CD14-positive monocyte (primary cell): ENCODE data around the gene KCNAB1. TPM values are rescaled to one million over a fixed set of nuclear protein-coding genes. Genes with fewer than 3 reads are reported as not detected.

Experiments used
- DNase-seq, 3 donors: peaks; one replicate each; pipeline ENCODE4 v3.0.0-alpha.2; 2011 to 2022
- H2AFZ ChIP-seq: 2 replicates; pipeline ENCODE4 v1.6.0; 2012; ENCODE audit warnings: mild to moderate bottlenecking, low read depth, low read length, inconsistent platforms; ENCODE audit not compliant: insufficient read depth, poor library complexity, severe bottlenecking
- H3K27ac ChIP-seq, 2 donors: 1 replicate in 1 of 2; 2 replicates in 1 of 2; pipeline ENCODE4 v1.5.1; 2012 to 2013; ENCODE audit warnings: low read length in 2 of 2, control low read depth in 1 of 2, inconsistent platforms in 1 of 2, low read depth in 1 of 2, mild to moderate bottlenecking in 1 of 2
- H3K27me3 ChIP-seq, 2 donors: one replicate each; pipeline versions ENCODE4 v1.6.0 to v1.6.1; 2011 to 2013; ENCODE audit warnings: low read length in 2 of 2; ENCODE audit not compliant: control insufficient read depth in 2 of 2, insufficient read depth in 2 of 2
- H3K36me3 ChIP-seq, 2 donors: replicated peaks in 1 of 2; 1 replicate in 1 of 2; 2 replicates in 1 of 2; pipeline versions ENCODE4 v1.5.1 to v1.6.1; 2012 to 2013; ENCODE audit warnings: low read length in 2 of 2, control low read depth in 1 of 2, inconsistent platforms in 1 of 2, mild to moderate bottlenecking in 1 of 2; ENCODE audit not compliant: insufficient read depth in 2 of 2, control insufficient read depth in 1 of 2
- H3K4me1 ChIP-seq, 2 donors: 1 replicate in 1 of 2; 2 replicates in 1 of 2; pipeline versions ENCODE4 v1.5.1 to v1.6.1; 2012 to 2013; ENCODE audit warnings: low read length in 2 of 2, control low read depth in 1 of 2, inconsistent platforms in 1 of 2, mild to moderate bottlenecking in 1 of 2, moderate library complexity in 1 of 2; ENCODE audit not compliant: insufficient read depth in 2 of 2, control insufficient read depth in 1 of 2
- H3K4me2 ChIP-seq: replicated peaks from 2 replicates; pipeline ENCODE3; 2012; ENCODE audit warnings: low read length, moderate library complexity, mild to moderate bottlenecking; ENCODE audit not compliant: poor library complexity, severe bottlenecking; ENCODE audit errors: extremely low read depth
- H3K4me3 ChIP-seq, 3 experiments: fragments of 200-600 bp in 1 of 3; sonication (generic) in 1 of 3; replicated peaks in 1 of 3; 1 replicate in 2 of 3; 2 replicates in 1 of 3; pipeline ENCODE4 v1.5.1; 2011 to 2013; ENCODE audit warnings: low read length in 3 of 3, mild to moderate bottlenecking in 3 of 3, control low read depth in 2 of 3, low read depth in 2 of 3, inconsistent platforms in 1 of 3, moderate library complexity in 1 of 3
- H3K79me2 ChIP-seq: 2 replicates; pipeline ENCODE4 v1.6.0; 2012; ENCODE audit warnings: mild to moderate bottlenecking, control low read depth, inconsistent platforms, low read length, moderate library complexity; ENCODE audit not compliant: insufficient read depth
- H3K9ac ChIP-seq: 2 replicates; pipeline ENCODE4 v1.6.0; 2017; ENCODE audit warnings: low read length, mild to moderate bottlenecking; ENCODE audit not compliant: insufficient read depth, poor library complexity, severe bottlenecking
- H3K9me3 ChIP-seq, 2 donors: replicated peaks in 1 of 2; 1 replicate in 1 of 2; 2 replicates in 1 of 2; pipeline versions ENCODE4 v1.5.1 to v1.6.1; 2012 to 2013; ENCODE audit warnings: low read length in 2 of 2, control low read depth in 1 of 2; ENCODE audit not compliant: control insufficient read depth in 1 of 2, insufficient read depth in 1 of 2
- H4K20me1 ChIP-seq: 2 replicates; pipeline ENCODE4 v1.6.0; 2012; ENCODE audit warnings: mild to moderate bottlenecking, low read length, control low read depth, moderate library complexity; ENCODE audit not compliant: insufficient read depth
- H3K27ac Mint-ChIP-seq, 7 donors: one replicate each; pipeline ENCODE4 v1.8.0; 2020; ENCODE audit warnings: mild to moderate bottlenecking in 7 of 7, mixed read lengths in 7 of 7, moderate library complexity in 6 of 7, inconsistent platforms in 2 of 7
- H3K27me3 Mint-ChIP-seq, 3 donors: one replicate each; pipeline ENCODE4 v1.8.0; 2021 to 2022; ENCODE audit warnings: low read depth in 3 of 3, mild to moderate bottlenecking in 3 of 3, mixed read lengths in 3 of 3, moderate library complexity in 3 of 3, inconsistent platforms in 1 of 3
- H3K36me3 Mint-ChIP-seq, 2 donors: one replicate each; pipeline ENCODE4 v1.8.0; 2020; ENCODE audit warnings: mixed read lengths in 2 of 2, inconsistent platforms in 1 of 2, mild to moderate bottlenecking in 1 of 2
- H3K4me1 Mint-ChIP-seq: one replicate; pipeline ENCODE4 v1.8.0; 2020; ENCODE audit warnings: mild to moderate bottlenecking, mixed read lengths
- H3K4me3 Mint-ChIP-seq, 2 donors: one replicate each; pipeline ENCODE4 v1.8.0; 2020; ENCODE audit warnings: mild to moderate bottlenecking in 2 of 2, mixed read lengths in 2 of 2, moderate library complexity in 1 of 2
- H3K9me3 Mint-ChIP-seq, 7 donors: one replicate each; pipeline ENCODE4 v1.8.0; 2020 to 2022; ENCODE audit warnings: mixed read lengths in 7 of 7, mild to moderate bottlenecking in 6 of 7, moderate library complexity in 6 of 7, inconsistent platforms in 2 of 7
- CTCF ChIP-seq: fragments of 200-600 bp; IDR thresholded peaks from one replicate; pipeline ENCODE4 v1.8.0; 2022; ENCODE audit warnings: antibody characterized with exemption, mild to moderate bottlenecking
- WGBS: methylation state at CpG from one replicate; pipeline ENCODE4 v1.1.5; 2013; ENCODE audit warnings: missing lambda C conversion rate; ENCODE audit not compliant: insufficient coverage; 5-methylcytosine and 5-hydroxymethylcytosine counted together
- intact Hi-C, 2 donors: fragments of 100-400 bp; cut with micrococcal nuclease; formaldehyde crosslinking; loops; one replicate each; pipeline versions ENCODE4 v1.15.0 to v1.15.1; 2023
- polyA plus RNA-seq, 3 donors: library from polyadenylated mRNA; depleted of rRNA in 1 of 3; unstranded in 2 of 3; stranded (reverse) in 1 of 3; fragments of 300-500 nt in 2 of 3; fragments of >200 nt in 1 of 3; fragmentation: Illumina TruSeq in 2 of 3; gene quantifications; 1 replicate in 2 of 3; 2 replicates in 1 of 3; pipeline ENCODE4 v1.2.3, GENCODE V29; 2012 to 2021

The KCNAB1 gene
- polyA plus RNA-seq, 3 donors: 0.08 to 0.14 TPM; not detected in 1

- Mint-ChIP-seq H3K9me3 (peaks cover 0 to 9% (median 4%) of the 10 kb centered on the region in 7 donors), H3K27ac (no peak overlapping the region), H3K27me3 (peaks cover 0 to 3% (median 0%) of the 10 kb centered on the region in 3 donors), H3K36me3 (no peaks in the 10 kb centered on the region), H3K4me3 (no peak overlapping the region), H3K4me1 (no peaks in the 10 kb centered on the region)
- Histone ChIP-seq H2AFZ (no peak overlapping the region), H3K36me3 (no peaks in the 10 kb centered on the region), H3K4me1 (no peaks in the 10 kb centered on the region), H3K9ac (no peak overlapping the region), H3K27me3 (no peaks in the 10 kb centered on the region), H3K27ac (no peak overlapping the region), H3K4me3 (no peak overlapping the region), H3K4me2 (no peak overlapping the region), H3K79me2 (no peaks in the 10 kb centered on the region), H3K9me3 (no peaks in the 10 kb centered on the region), H4K20me1 (no peaks in the 10 kb centered on the region)
- intact Hi-C loops: no loop called here
- no peak for DNase-seq
- TF ChIP-seq CTCF: no peak
- 100% methylated on average over 4 of the region's 4 CpGs for WGBS
Observed at GRCh38 chr3:156174229-156174847, 54.0 kb downstream of the KCNAB1 start.

GRCh38 chr3:156175570-156175969 is 55.2 kb downstream of the KCNAB1 start:
- no peak overlapping the region for H3K9ac ChIP-seq
- H2AFZ ChIP-seq: no peak overlapping the region
- intact Hi-C loops: no loop called here
- WGBS: 93% methylated on average over 4 of the region's 7 CpGs
- no peaks in the 10 kb centered on the region for H3K9me3 ChIP-seq
- DNase-seq: no peak
- H3K27me3 Mint-ChIP-seq: peaks cover 0 to 2% (median 0%) of the 10 kb centered on the region in 3 donors
- H3K4me2 ChIP-seq: no peak overlapping the region
- TF ChIP-seq CTCF: no peak
- H3K4me3 Mint-ChIP-seq: no peak overlapping the region
- H3K9me3 Mint-ChIP-seq: peaks cover 0 to 9% (median 3%) of the 10 kb centered on the region in 7 donors
- H3K79me2 ChIP-seq: no peaks in the 10 kb centered on the region
- no peaks in the 10 kb centered on the region for H3K4me1 Mint-ChIP-seq
- H3K4me3 ChIP-seq: no peak overlapping the region
- H4K20me1 ChIP-seq: no peaks in the 10 kb centered on the region
- no peaks in the 10 kb centered on the region for H3K27me3 ChIP-seq
- no peaks in the 10 kb centered on the region for H3K4me1 ChIP-seq
- no peak overlapping the region for H3K27ac Mint-ChIP-seq
- no peaks in the 10 kb centered on the region for H3K36me3 ChIP-seq
- no peak overlapping the region for H3K27ac ChIP-seq
- no peaks in the 10 kb centered on the region for H3K36me3 Mint-ChIP-seq
